ENCODE data around the gene ZBED5. TPM values are rescaled to one million over a fixed set of nuclear protein-coding genes. Genes with fewer than 3 reads are reported as not detected.

ZBED5 gene
- total RNA-seq = 10 to 100 TPM; 34.9 to 35.5 TPM

DNA sequence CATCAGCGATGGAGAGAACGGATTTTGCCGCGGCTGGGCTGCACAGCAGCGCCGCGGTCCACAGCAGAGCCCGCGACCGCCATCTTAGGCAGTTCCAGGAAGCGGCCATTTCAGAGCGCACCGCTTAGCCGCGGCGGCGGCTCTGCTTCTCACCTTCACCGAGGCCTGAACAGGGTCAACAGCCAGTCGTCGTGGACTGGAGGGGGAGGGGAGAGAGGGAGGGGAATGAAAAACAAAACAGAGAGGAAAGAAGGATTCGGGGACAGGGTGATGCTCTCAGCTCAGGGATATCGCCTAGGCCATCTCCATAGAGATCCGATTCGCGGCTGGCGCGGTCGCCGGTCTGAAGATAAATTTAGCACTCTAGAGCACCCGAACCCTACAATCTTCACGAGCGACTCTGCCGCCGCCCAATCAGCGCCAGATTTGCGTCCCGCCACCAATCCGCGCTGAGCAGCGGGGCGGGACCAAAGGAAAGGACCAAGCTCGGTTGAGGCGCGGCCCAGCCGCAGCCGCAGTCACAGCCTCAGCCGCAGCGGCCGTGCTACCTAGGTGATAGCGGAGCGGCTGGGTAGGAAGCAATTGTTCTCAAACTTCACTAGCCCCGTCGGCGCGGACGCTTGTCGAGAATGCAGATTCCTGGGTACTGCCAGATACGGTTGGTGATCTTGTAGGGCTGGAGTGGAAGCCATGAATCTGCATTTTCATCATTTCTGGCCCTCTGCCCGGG, at the start of gene ZBED5:
TSS of gene ZBED5 (minus strand) at position 345 of the 730 bp plus-strand sequence. CDS start 3,108 bp downstream, outside the sequence.
- H3K4me3 Mint-ChIP-seq = peak within 1 kb of the TSS; percentile 98
- H3K36me3 Mint-ChIP-seq = peaks cover 32% of the 10 kb centered on the region
- H3K27me3 Mint-ChIP-seq = no peaks in the 10 kb centered on the region

DNA sequence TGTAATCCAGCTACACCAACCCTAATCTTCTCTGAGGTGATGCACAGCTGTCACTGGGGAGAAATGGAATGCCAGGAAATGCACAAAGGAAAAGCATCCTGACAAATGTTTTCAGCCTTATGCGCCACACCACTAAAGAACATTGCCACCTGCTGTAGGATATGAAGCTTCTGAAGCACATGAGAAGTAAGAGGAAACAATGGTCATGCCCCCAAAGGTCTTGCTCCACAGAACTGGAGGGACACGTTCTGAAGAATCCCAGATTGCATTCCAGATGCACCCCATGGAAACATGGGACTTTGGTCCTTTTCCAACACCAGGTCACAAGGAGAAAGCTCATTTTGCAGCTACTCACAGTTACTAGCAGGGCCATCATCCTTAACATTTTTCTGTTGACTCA, 48.7 kb upstream of the ZBED5 start:
- CTCF ChIA-PET = interaction anchor here (0.8 to 1.8 kb wide), 6 partner anchors 28 to 136 kb away, joined by 3 to 11 read pairs (median 4); no protein-coding TSS in a partner anchor
- no peak overlapping the region for H3K27ac Mint-ChIP-seq
- H3K4me3 Mint-ChIP-seq = no peak overlapping the region
- no peaks in the 10 kb centered on the region for H3K4me1 Mint-ChIP-seq
- DNase-seq (no peak), ATAC-seq (no peak)
- H3K9me3 Mint-ChIP-seq (ENCODE audit: low read depth) = no peaks in the 10 kb centered on the region
- H3K27me3 Mint-ChIP-seq = peaks cover 11% of the 10 kb centered on the region
- no peaks in the 10 kb centered on the region for H3K36me3 Mint-ChIP-seq

More for the DNA sequence above, at the start of gene ZBED5:
- Mint-ChIP-seq H3K4me1 (peaks cover 33% of the 10 kb centered on the region), H3K9me3 (ENCODE audit: low read depth) (no peaks in the 10 kb centered on the region), H3K27ac (peak within 1 kb of the TSS; percentile 100)
- ATAC-seq = peak; percentile 91
- CTCF ChIA-PET = interaction anchor here (0.9 to 3.0 kb wide), 9 partner anchors 9 to 107 kb away, joined by 3 to 28 read pairs (median 3); partner anchors contain the start of genes CTR9 and EIF4G2
- peak; percentile 97 for DNase-seq

DNA sequence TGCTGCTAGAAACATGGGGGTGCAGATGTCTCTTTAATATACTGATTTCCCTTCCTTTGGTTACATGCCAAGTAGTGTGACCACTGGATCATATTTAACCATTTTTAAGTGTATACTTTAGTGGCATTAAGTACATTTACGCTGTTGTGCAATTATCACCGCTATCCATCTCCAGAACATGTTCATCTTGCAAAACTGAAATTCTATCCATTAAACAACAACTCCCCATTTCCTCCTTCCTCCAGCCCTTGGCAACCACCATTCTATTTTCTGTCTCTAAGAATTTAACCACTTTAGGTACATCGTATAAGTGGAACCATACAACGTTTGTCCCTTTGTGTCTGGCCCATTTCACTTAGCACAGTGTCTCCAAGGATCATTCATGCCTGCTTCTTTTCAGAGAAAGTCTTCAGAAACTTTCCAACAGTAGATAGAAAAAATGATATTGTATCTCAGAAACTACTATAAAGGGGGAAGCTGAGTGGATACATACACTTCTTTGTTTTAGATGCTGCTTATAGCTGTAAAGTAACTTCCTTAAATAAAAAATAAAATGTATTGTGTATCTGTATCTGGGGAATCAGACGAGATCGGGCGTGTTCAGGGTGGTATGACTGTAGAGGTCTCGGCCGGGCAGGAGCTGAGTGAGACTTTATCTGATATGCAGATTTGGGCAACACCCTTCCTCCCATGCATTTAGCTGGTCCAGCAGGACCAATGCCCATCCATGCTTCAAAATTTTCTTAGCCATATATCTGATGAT, 44.6 kb upstream of the ZBED5 start:
- Mint-ChIP-seq H3K9me3 (ENCODE audit: low read depth) (no peaks in the 10 kb centered on the region), H3K4me3 (no peak overlapping the region), H3K27ac (no peak overlapping the region), H3K36me3 (no peaks in the 10 kb centered on the region), H3K27me3 (peaks cover 10% of the 10 kb centered on the region), H3K4me1 (peaks cover 13% of the 10 kb centered on the region)
- DNase-seq = no peak
- CTCF ChIA-PET = no interaction called here
- ATAC-seq = no peak

DNA sequence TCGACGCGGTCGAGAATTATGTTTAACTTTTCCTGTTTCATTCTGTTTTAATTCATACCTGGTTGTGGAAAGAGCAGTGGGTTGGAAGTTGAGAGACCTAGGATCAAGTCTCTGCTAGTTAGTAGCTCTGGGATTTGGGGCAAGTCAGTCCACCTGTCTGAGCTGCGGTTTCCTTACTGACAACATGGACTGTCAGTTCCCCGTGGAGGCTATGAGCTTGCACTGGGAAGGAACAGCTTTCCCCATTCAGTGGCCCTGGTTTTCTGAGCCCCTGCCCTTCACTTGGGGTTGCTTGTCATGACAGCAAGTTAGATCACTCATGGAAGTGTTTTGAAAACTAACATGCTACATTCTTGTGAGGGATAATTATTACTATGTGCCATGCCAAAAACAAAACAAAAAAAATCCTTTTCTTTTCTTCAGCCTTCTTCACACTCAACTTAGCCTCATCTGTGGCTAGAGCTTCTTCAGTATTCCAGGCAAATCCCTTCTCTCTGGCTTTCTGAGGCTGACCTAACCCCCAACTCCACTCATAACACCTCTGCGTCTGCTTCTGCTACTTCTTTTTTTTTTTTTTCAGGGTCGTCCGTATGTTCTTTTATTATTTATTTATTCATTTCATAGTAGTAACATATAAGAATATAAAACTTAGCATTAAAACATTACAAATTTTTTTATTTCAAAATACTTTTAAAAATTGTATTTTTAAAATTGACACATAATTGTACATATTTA, 43.0 kb upstream of the ZBED5 start:
- H3K36me3 Mint-ChIP-seq = no peaks in the 10 kb centered on the region
- H3K27me3 Mint-ChIP-seq = peaks cover 5% of the 10 kb centered on the region
- DNase-seq = no peak
- no peak overlapping the region for H3K4me3 Mint-ChIP-seq
- no peak for ATAC-seq
- H3K9me3 Mint-ChIP-seq (ENCODE audit: low read depth) = no peaks in the 10 kb centered on the region
- CTCF ChIA-PET = interaction anchor here (1.1 to 1.5 kb wide), 2 partner anchors 33 to 92 kb away, joined by 3 to 4 read pairs; partner anchors contain the start of gene EIF4G2
- no peak overlapping the region for H3K27ac Mint-ChIP-seq
- H3K4me1 Mint-ChIP-seq = peaks cover 13% of the 10 kb centered on the region

DNA sequence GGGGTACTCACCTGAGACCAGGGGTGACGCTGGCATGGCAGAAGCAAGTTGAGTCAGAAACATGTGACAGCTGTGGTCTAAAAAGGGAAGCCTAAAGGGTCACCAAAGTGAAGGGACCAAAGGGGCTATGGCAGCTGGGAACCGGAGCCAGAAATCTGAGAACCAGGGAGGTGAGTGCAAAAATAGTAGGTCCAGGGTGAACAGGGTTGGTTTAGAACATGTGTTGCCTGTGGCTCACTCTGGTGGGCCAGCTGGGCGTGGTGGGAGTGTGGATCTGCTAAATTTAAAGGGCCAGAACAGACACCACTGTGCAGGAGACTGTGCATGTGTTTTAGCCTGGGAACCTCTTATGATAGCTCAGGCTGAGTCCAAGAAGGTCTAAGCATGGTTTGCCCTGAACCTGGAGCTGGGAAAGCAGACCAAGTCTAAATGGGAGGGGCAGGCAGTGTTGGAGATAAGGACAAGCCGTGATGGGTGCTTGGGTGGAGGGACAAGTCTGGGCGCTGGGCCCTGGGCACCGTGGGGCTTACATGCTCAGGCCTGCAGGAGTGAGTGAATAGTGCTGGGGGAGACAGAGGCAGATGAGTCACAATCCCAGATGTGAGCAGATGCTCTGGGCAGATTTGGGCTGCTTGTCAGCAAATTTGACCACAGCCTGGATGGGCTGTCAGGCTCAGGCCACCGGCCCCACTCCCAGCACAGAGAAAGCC, 41.4 kb upstream of the ZBED5 start:
- no peaks in the 10 kb centered on the region for H3K36me3 Mint-ChIP-seq
- H3K9me3 Mint-ChIP-seq (ENCODE audit: low read depth) = no peaks in the 10 kb centered on the region
- peaks cover 13% of the 10 kb centered on the region for H3K4me1 Mint-ChIP-seq
- ATAC-seq (peak; percentile 42), DNase-seq (no peak)
- H3K27ac Mint-ChIP-seq = no peak overlapping the region
- no peaks in the 10 kb centered on the region for H3K27me3 Mint-ChIP-seq
- CTCF ChIA-PET = interaction anchor here (1.1 kb wide), 1 partner anchor 11 kb away, joined by 3 read pairs; no protein-coding TSS in a partner anchor
- H3K4me3 Mint-ChIP-seq = no peak overlapping the region

DNA sequence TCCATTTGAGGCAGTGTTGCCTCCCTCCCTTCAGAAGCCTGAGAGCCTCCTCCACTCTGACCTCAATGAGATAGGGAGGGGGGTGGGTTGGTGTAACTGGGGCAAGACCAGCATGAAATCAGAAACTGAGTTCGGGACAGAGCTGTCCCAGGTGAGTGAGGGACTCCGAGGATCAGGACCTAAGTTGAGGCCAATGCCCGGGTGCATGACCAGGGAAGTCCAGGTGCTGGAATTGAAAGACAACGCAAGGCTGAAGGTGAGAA, 40.8 kb upstream of the ZBED5 start:
- no peaks in the 10 kb centered on the region for H3K27me3 Mint-ChIP-seq
- no peak overlapping the region for H3K4me3 Mint-ChIP-seq
- ATAC-seq (no peak), DNase-seq (no peak)
- no peaks in the 10 kb centered on the region for H3K9me3 Mint-ChIP-seq (ENCODE audit: low read depth)
- no peak overlapping the region for H3K27ac Mint-ChIP-seq
- no peaks in the 10 kb centered on the region for H3K36me3 Mint-ChIP-seq
- H3K4me1 Mint-ChIP-seq = peaks cover 13% of the 10 kb centered on the region
- CTCF ChIA-PET = no interaction called here

DNA sequence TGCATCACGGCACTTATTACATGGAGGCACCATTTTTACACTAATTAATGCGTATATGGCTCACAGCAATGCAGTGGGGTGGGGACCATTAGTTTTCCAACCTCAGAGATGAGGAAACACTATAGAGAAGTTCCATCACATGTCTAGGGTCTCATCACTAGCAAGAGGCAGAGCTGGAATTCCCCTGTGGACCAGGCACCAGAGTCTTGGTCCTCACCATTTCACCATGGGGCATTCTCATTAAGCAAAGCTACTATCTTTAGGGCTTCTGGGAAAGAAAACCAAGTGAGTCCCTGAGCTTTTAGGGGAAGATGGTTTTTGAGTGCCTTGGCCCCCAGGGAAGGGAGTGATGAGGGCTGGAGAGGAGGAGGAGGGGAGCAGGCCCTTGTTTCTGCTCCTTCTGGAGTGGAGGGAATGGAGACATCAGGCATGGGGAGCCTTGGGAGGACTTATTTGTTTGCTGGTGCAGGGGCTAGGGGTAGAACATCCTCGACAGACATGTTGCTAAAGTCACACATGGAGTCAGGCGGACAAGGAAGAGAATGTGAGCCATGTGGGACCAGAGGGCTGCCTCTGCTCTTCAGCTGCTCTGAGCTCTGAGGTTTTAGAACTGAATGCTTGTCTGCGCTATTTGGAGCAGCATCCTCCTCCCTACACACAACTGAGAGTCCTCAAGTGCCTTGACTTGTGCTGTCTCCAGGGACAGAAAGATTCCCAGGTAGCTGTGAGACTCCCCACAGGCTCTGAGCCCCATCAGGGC, 40.3 kb upstream of the ZBED5 start:
- Mint-ChIP-seq H3K36me3 (no peaks in the 10 kb centered on the region), H3K27me3 (no peaks in the 10 kb centered on the region), H3K27ac (no peak overlapping the region), H3K4me3 (no peak overlapping the region), H3K9me3 (ENCODE audit: low read depth) (no peaks in the 10 kb centered on the region), H3K4me1 (peaks cover 13% of the 10 kb centered on the region)
- ATAC-seq (no peak), DNase-seq (no peak)
- CTCF ChIA-PET = no interaction called here

DNA sequence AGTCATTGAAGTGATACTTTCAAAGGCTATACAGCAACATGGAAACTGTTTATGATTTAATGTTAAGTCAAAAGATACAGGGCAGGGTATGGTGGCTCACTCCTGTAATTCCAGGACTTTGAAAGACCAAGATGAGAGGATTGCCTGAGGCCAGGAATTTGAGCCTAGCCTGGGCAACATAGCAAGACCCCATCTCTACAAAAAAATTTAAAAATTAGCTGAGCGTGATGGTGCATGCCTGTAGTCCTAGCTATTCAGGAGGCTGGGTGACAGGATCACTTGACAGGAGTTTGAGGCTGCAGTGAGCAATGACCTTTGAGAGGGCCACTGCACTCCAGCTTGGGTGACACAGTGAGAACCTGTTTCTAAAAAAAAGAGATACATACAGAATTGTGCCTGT, 39.3 kb upstream of the ZBED5 start:
- DNase-seq (no peak), ATAC-seq (no peak)
- H3K4me1 Mint-ChIP-seq = peaks cover 13% of the 10 kb centered on the region
- H3K27me3 Mint-ChIP-seq = no peaks in the 10 kb centered on the region
- CTCF ChIA-PET = interaction anchor here (1.4 kb wide), 1 partner anchor 10 kb away, joined by 3 read pairs; no protein-coding TSS in a partner anchor
- H3K36me3 Mint-ChIP-seq = no peaks in the 10 kb centered on the region
- H3K9me3 Mint-ChIP-seq (ENCODE audit: low read depth) = no peaks in the 10 kb centered on the region
- no peak overlapping the region for H3K4me3 Mint-ChIP-seq
- H3K27ac Mint-ChIP-seq = no peak overlapping the region

DNA sequence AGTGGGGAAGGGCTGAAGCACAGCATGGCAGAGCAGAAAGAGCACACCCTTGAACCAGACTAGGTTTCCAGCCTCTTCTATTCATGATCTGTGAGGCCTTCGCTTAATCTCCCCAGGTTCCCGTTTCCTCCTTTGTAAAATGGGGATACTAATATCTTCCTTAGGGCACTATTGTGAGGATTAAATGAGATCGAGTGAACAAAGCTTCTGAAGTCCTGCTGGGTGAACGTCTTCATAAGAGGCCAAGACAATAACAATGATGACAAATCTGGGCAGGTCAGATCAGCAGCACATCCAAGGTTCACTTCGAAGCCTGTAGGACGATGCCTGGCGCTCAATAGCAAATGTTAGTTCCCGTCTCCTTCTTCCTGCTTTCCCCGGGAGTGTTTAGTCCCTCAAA, 38.6 kb upstream of the ZBED5 start:
- no peak overlapping the region for H3K4me3 Mint-ChIP-seq
- no peaks in the 10 kb centered on the region for H3K36me3 Mint-ChIP-seq
- DNase-seq (no peak), ATAC-seq (no peak)
- no peaks in the 10 kb centered on the region for H3K9me3 Mint-ChIP-seq (ENCODE audit: low read depth)
- H3K27ac Mint-ChIP-seq = no peak overlapping the region
- peaks cover 13% of the 10 kb centered on the region for H3K4me1 Mint-ChIP-seq
- CTCF ChIA-PET = interaction anchor here (1.4 kb wide), 1 partner anchor 11 kb away, joined by 3 read pairs; no protein-coding TSS in a partner anchor
- no peaks in the 10 kb centered on the region for H3K27me3 Mint-ChIP-seq

DNA sequence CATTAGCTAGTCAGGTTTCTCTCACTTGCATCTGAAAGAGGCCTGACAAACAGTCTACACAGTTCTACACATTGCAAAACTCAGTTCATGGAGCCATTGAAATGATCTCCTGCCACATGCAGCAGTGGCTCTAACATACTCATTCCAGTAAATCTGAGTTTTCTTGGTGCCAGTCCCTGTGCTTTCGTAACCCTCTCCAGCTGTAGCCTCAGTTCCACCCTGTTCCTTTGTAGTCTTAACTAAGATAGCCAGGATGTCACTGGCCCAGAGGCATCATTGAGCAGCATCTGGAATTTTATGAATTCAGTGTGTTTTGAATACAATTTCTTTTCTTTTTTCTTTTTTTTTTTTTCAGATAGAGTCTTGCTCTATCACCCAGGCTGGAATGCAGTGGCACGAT, 37.4 kb upstream of the ZBED5 start:
- peaks cover 5% of the 10 kb centered on the region for H3K36me3 Mint-ChIP-seq
- ATAC-seq (no peak), DNase-seq (no peak)
- H3K27me3 Mint-ChIP-seq = peaks cover 3% of the 10 kb centered on the region
- no peak overlapping the region for H3K4me3 Mint-ChIP-seq
- peaks cover 11% of the 10 kb centered on the region for H3K4me1 Mint-ChIP-seq
- no peaks in the 10 kb centered on the region for H3K9me3 Mint-ChIP-seq (ENCODE audit: low read depth)
- no peak overlapping the region for H3K27ac Mint-ChIP-seq
- CTCF ChIA-PET = no interaction called here

DNA sequence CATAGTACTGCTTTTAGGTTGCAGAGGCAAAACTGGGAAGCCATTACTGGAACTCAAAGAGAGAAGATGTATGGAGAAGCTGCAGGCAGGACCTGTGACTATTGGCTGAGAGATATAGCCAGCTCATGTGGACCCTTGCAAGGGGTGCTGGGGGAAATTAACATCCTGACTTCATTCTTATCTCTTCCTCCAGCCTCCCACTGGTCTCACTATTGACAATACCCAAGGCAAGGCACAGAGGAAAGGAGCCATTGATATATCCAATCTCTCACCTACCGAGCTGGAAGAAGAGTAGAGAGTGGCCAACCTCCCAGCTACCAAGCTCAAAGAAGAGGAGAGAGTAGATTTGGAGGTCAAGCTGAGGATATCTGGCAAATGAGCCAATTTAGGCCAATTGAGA, 36.8 kb upstream of the ZBED5 start:
- DNase-seq = no peak
- Mint-ChIP-seq H3K27me3 (peaks cover 3% of the 10 kb centered on the region), H3K9me3 (ENCODE audit: low read depth) (no peaks in the 10 kb centered on the region), H3K4me3 (no peak overlapping the region), H3K27ac (no peak overlapping the region), H3K4me1 (peaks cover 5% of the 10 kb centered on the region), H3K36me3 (peaks cover 5% of the 10 kb centered on the region)
- no peak for ATAC-seq
- CTCF ChIA-PET = interaction anchor here (2.4 kb wide), 1 partner anchor 102 kb away, joined by 7 read pairs; no protein-coding TSS in a partner anchor

DNA sequence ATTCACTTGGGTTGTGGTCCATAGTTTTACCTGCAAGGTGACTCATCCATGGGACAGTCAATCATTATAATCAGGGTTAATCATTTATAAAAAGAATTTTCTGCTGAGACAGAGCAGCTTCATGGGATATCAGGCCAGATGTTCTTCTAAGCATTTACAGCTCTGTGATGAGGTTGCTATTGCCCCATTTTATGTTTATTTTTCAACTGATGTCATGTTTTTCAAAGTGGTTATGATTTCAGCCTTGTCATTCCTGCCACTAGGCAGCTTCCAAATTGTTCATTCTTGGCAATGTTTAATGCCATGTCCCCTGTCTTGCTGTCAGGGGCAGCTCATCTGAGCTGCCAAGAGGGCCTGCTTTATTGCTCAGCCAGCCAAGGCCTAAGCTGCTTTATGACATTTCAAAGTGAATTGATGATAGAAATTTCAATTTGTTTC, 35.9 kb upstream of the ZBED5 start:
- Mint-ChIP-seq H3K4me1 (no peaks in the 10 kb centered on the region), H3K36me3 (peaks cover 5% of the 10 kb centered on the region), H3K4me3 (no peak overlapping the region), H3K9me3 (ENCODE audit: low read depth) (no peaks in the 10 kb centered on the region), H3K27me3 (peaks cover 4% of the 10 kb centered on the region), H3K27ac (no peak overlapping the region)
- no peak for ATAC-seq
- CTCF ChIA-PET = interaction anchor here (0.6 to 2.4 kb wide), 2 partner anchors 10 to 101 kb away, joined by 3 to 7 read pairs; no protein-coding TSS in a partner anchor
- no peak for DNase-seq

All from activated CD8-positive, alpha-beta memory T cell treated with anti-CD3 and anti-CD28 coated beads, Interleukin-2, amount 10 ng/mL, durations not matched to agents 7 days and 5 days (primary cell).